ENCODE data around the gene FOXO3.

DNA sequence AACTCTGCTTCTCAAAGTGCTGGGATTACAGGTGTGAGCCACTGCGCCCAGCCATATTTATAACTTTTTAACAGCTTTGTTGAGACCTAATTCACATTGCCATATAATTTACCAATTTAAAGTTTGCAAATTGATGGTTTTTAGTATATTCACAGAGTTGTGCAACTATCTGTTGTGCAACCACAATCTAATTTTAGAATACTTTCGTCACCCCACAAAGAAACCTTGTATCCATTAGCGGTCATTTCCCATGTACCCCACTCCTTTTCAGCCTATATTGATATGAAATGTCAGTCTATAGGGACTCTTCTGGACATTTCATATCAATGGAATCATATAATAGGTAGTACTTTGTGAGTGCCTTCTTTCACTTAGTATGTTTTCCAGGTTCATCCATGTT, 55.8 kb downstream of the FOXO3 start:
- TF ChIP-seq POLR2AphosphoS5 (IDR thresholded peaks at IDR 0.05) (peak; percentile 4 to 29 (median 22)), POLR2A (IDR thresholded peaks at IDR 0.05) (no peak)
- TF ChIP-seq, protein P1, sequence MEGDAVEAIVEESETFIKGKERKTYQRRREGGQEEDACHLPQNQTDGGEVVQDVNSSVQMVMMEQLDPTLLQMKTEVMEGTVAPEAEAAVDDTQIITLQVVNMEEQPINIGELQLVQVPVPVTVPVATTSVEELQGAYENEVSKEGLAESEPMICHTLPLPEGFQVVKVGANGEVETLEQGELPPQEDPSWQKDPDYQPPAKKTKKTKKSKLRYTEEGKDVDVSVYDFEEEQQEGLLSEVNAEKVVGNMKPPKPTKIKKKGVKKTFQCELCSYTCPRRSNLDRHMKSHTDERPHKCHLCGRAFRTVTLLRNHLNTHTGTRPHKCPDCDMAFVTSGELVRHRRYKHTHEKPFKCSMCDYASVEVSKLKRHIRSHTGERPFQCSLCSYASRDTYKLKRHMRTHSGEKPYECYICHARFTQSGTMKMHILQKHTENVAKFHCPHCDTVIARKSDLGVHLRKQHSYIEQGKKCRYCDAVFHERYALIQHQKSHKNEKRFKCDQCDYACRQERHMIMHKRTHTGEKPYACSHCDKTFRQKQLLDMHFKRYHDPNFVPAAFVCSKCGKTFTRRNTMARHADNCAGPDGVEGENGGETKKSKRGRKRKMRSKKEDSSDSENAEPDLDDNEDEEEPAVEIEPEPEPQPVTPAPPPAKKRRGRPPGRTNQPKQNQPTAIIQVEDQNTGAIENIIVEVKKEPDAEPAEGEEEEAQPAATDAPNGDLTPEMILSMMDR (IDR thresholded peaks at IDR 0.05): no peak
